Liver (tissue), 9 donors: ENCODE measurements around the gene TXK. TPM values are rescaled to one million over a fixed set of nuclear protein-coding genes. Genes with fewer than 3 reads are reported as not detected.

Experiments
- DNase-seq: peaks from one replicate; pipeline ENCODE4 v3.0.0-alpha.2; 2017; ENCODE audit warnings: low spot score
- H3K27ac ChIP-seq, 2 donors: one replicate each; pipeline ENCODE4 v1.7.0; 2013; ENCODE audit warnings: inconsistent platforms in 2 of 2, low read length in 2 of 2, control low read depth in 1 of 2, low read depth in 1 of 2, mild to moderate bottlenecking in 1 of 2
- H3K27me3 ChIP-seq, 4 donors: one replicate each; pipeline versions ENCODE4 v1.6.1 to v1.7.0; 2013; ENCODE audit warnings: low read length in 3 of 4, inconsistent platforms in 1 of 4, mild to moderate bottlenecking in 1 of 4, moderate library complexity in 1 of 4; ENCODE audit not compliant: control insufficient read depth in 4 of 4, insufficient read depth in 4 of 4
- H3K36me3 ChIP-seq, 4 donors: one replicate each; pipeline versions ENCODE4 v1.6.1 to v1.7.0; 2013; ENCODE audit warnings: low read length in 3 of 4, mild to moderate bottlenecking in 3 of 4, low read depth in 1 of 4, moderate library complexity in 1 of 4; ENCODE audit not compliant: control insufficient read depth in 4 of 4, insufficient read depth in 3 of 4
- H3K4me1 ChIP-seq, 4 donors: one replicate each; pipeline versions ENCODE4 v1.6.1 to v1.7.0; 2013; ENCODE audit warnings: low read length in 3 of 4, mild to moderate bottlenecking in 3 of 4, moderate library complexity in 1 of 4; ENCODE audit not compliant: control insufficient read depth in 4 of 4, insufficient read depth in 4 of 4
- H3K4me3 ChIP-seq, 3 donors: one replicate each; pipeline versions ENCODE4 v1.6.1 to v1.7.0; 2013; ENCODE audit warnings: low read length in 3 of 3, control low read depth in 1 of 3, low read depth in 1 of 3, mild to moderate bottlenecking in 1 of 3
- H3K9ac ChIP-seq, 2 donors: one replicate each; pipeline ENCODE4 v1.7.0; 2013; ENCODE audit warnings: low read length in 2 of 2, mild to moderate bottlenecking in 2 of 2, moderate library complexity in 2 of 2, control low read depth in 1 of 2, low read depth in 1 of 2
- H3K9me3 ChIP-seq, 4 donors: one replicate each; pipeline versions ENCODE4 v1.6.1 to v1.7.0; 2013; ENCODE audit warnings: low read length in 3 of 4; ENCODE audit not compliant: control insufficient read depth in 4 of 4
- CTCF ChIP-seq: fragments of 150-350 bp; IDR thresholded peaks from 2 replicates; pipeline ENCODE4 v1.5.1; 2017; ENCODE audit warnings: improper control_type of control experiment, low read depth, low read length; ENCODE audit not compliant: missing input control
- EGR1 ChIP-seq, 2 donors: IDR thresholded peaks; 2 replicates each; pipeline ENCODE4 v1.6.1; 2016 to 2018; ENCODE audit warnings: antibody characterized with exemption in 2 of 2, low read depth in 2 of 2
- FOXA1 ChIP-seq: IDR thresholded peaks from 2 replicates; pipeline ENCODE4 v1.6.1; 2016; ENCODE audit warnings: antibody characterized with exemption
- FOXA2 ChIP-seq: IDR thresholded peaks from 2 replicates; pipeline ENCODE4 v1.6.1; 2016; ENCODE audit warnings: antibody characterized with exemption
- HNF4A ChIP-seq, 2 donors: conservative IDR thresholded peaks; 2 replicates each; pipeline ENCODE4 v1.6.1; 2016; ENCODE audit warnings: antibody characterized with exemption in 2 of 2, mild to moderate bottlenecking in 2 of 2
- HNF4G ChIP-seq: IDR thresholded peaks from 2 replicates; pipeline ENCODE4 v1.6.1; 2016; ENCODE audit warnings: antibody characterized with exemption
- JUND ChIP-seq, 2 donors: IDR thresholded peaks; 2 replicates each; pipeline ENCODE4 v1.6.1; 2016; ENCODE audit warnings: antibody characterized with exemption in 2 of 2
- RAD21 ChIP-seq, 2 donors: IDR thresholded peaks; 2 replicates each; pipeline ENCODE4 v1.6.1; 2016; ENCODE audit warnings: antibody characterized with exemption in 2 of 2, mild to moderate bottlenecking in 2 of 2
- SP1 ChIP-seq: IDR thresholded peaks from 2 replicates; pipeline ENCODE4 v1.6.1; 2018; ENCODE audit warnings: antibody characterized with exemption, mild to moderate bottlenecking
- TAF1 ChIP-seq: conservative IDR thresholded peaks from 2 replicates; pipeline ENCODE4 v1.6.1; 2016; ENCODE audit warnings: antibody characterized with exemption, mild to moderate bottlenecking
- YY1 ChIP-seq: IDR thresholded peaks from 2 replicates; pipeline ENCODE4 v1.6.1; 2016; ENCODE audit warnings: antibody characterized with exemption, mild to moderate bottlenecking
- ZBTB33 ChIP-seq: IDR thresholded peaks from 2 replicates; pipeline ENCODE4 v1.6.1; 2016; ENCODE audit warnings: antibody characterized with exemption
- WGBS: extraction: QIAGEN DNeasy Blood & Tissue Kit; methylation state at CpG from one replicate; pipeline ENCODE4 v1.1.7; 2013; 5-methylcytosine and 5-hydroxymethylcytosine counted together
- polyA plus RNA-seq, 2 donors: library from polyadenylated mRNA; stranded (reverse) in 1 of 2; unstranded in 1 of 2; fragments of 200-250 nt in 1 of 2; fragments of >200 nt in 1 of 2; fragmentation: Nextera tagmentation in 1 of 2; extraction: Ambion mirVana in 1 of 2; gene quantifications; one replicate each; pipeline versions ENCODE4 v1.2.1 to v1.2.3, GENCODE V29; 2013 to 2015
- total RNA-seq, 2 donors: library from RNA; depleted of rRNA; stranded (reverse); fragments of >200 nt; gene quantifications; one replicate each; pipeline ENCODE4 v1.2.3, GENCODE V29; 2014
- donor health status: healthy.
- donor health status: healthy.
- donor health status: healthy.
- donor health status: healthy.
- donor health status: healthy.

TXK gene
- total and polyA plus RNA-seq, 4 donors, result 0.43 to 4.9 (median 1.4) TPM

GRCh38 chr4:48141048-48141447, 7.0 kb upstream of the TXK start:
- Histone ChIP-seq H3K27ac (no peak overlapping the region), H3K4me1 (no peaks in the 10 kb centered on the region), H3K9ac (no peak overlapping the region), H3K4me3 (no peak overlapping the region), H3K36me3 (peaks cover 4 to 22% (median 21%) of the 10 kb centered on the region in 4 donors), H3K9me3 (no peaks in the 10 kb centered on the region), H3K27me3 (no peaks in the 10 kb centered on the region)
- DNase-seq, result no peak
- peak; percentile 59 for TF ChIP-seq CTCF
- TF ChIP-seq ZBTB33, result no peak
- peak; percentile 71 to 76 for TF ChIP-seq RAD21 (IDR thresholded peaks at IDR 0.05)
- WGBS, result 56% methylated on average over 2 of the region's 2 CpGs

- H3K27ac ChIP-seq, result no peak overlapping the region
- no peaks in the 10 kb centered on the region for H3K4me1 ChIP-seq
- TF ChIP-seq RAD21 (IDR thresholded peaks at IDR 0.05), result no peak
- TF ChIP-seq JUND (IDR thresholded peaks at IDR 0.05), result no peak
- no peak for TF ChIP-seq FOXA1
- no peak for TF ChIP-seq CTCF
- no peak for TF ChIP-seq ZBTB33
- no peak for TF ChIP-seq HNF4A (conservative IDR thresholded peaks at IDR 0.05)
- TF ChIP-seq YY1, result no peak
- TF ChIP-seq TAF1, result no peak
- TF ChIP-seq HNF4G, result no peak
- no peak for TF ChIP-seq FOXA2
- TF ChIP-seq EGR1 (IDR thresholded peaks at IDR 0.05; ENCODE audit: low read depth in 2 of 2), result no peak
- TF ChIP-seq SP1, result no peak
- H3K36me3 ChIP-seq, result peaks cover 4 to 27% (median 22%) of the 10 kb centered on the region in 4 donors
- no peaks in the 10 kb centered on the region for H3K27me3 ChIP-seq
- WGBS, result 49% methylated on average over 3 of the region's 3 CpGs
- no peaks in the 10 kb centered on the region for H3K9me3 ChIP-seq
- no peak overlapping the region for H3K4me3 ChIP-seq
- no peak overlapping the region for H3K9ac ChIP-seq
- DNase-seq, result no peak
Measured at GRCh38 chr4:48139691-48140090, 5.6 kb upstream of the TXK start.
